Measurements from ENCODE around the gene MAP4K1. TPM values are rescaled to one million over a fixed set of nuclear protein-coding genes. Genes with fewer than 3 reads are reported as not detected.
"Not testable (repeated sequence)": the region's sequence is repeated elsewhere in the genome, so short reads cannot be mapped to it uniquely, and the experiment has no call there.

MAP4K1 gene
- total RNA-seq, 1 donor = 0.72 TPM

DNA sequence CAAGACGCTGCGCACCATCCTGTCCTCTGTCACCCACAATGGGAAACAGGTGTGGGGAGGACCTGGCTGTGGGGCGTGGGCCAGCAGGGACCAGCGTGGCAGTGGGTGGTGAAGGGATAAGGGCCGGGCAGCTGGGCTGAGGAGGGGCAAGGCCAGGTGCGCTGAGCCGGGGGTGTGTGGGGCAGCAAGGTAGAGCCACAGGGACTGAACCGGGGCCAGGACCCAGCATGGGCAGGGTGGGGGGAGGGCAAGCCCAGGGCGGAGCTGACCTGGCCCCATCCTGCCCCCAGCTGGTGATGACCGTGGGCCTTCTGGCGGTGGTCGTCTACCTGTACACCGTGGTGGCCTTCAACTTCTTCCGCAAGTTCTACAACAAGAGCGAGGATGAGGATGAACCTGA, 37.7 kb downstream of the MAP4K1 start:
- H3K9me3 ChIP-seq (ENCODE audit: low read depth, low read length) = no peaks in the 10 kb centered on the region
- H3K4me2 ChIP-seq (ENCODE audit: insufficient read depth, low read length) = no peak overlapping the region
- no peaks in the 10 kb centered on the region for H3K27me3 ChIP-seq (ENCODE audit: insufficient read depth, low read length)
- TF ChIP-seq, protein P1, sequence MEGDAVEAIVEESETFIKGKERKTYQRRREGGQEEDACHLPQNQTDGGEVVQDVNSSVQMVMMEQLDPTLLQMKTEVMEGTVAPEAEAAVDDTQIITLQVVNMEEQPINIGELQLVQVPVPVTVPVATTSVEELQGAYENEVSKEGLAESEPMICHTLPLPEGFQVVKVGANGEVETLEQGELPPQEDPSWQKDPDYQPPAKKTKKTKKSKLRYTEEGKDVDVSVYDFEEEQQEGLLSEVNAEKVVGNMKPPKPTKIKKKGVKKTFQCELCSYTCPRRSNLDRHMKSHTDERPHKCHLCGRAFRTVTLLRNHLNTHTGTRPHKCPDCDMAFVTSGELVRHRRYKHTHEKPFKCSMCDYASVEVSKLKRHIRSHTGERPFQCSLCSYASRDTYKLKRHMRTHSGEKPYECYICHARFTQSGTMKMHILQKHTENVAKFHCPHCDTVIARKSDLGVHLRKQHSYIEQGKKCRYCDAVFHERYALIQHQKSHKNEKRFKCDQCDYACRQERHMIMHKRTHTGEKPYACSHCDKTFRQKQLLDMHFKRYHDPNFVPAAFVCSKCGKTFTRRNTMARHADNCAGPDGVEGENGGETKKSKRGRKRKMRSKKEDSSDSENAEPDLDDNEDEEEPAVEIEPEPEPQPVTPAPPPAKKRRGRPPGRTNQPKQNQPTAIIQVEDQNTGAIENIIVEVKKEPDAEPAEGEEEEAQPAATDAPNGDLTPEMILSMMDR (IDR thresholded peaks at IDR 0.05; ENCODE audit: extremely low read depth, low read depth, low read length) = no peak
- H3K79me2 ChIP-seq (ENCODE audit: insufficient read depth, low read length) = no peaks in the 10 kb centered on the region
- no peaks in the 10 kb centered on the region for H3K4me1 ChIP-seq (ENCODE audit: insufficient read depth, low read length)
- H2AFZ ChIP-seq (ENCODE audit: low read length) = no peak overlapping the region
- H3K36me3 ChIP-seq (ENCODE audit: insufficient read depth, low read length) = no peaks in the 10 kb centered on the region
- no peak overlapping the region for H3K27ac ChIP-seq (ENCODE audit: low read depth, low read length)
- no peak overlapping the region for H3K4me3 ChIP-seq (ENCODE audit: insufficient read depth, low read length)
- DNase-seq (ENCODE audit: insufficient read length, low spot score, missing footprints) = no peak
- no peaks in the 10 kb centered on the region for H4K20me1 ChIP-seq (ENCODE audit: insufficient read depth, low read length)

DNA sequence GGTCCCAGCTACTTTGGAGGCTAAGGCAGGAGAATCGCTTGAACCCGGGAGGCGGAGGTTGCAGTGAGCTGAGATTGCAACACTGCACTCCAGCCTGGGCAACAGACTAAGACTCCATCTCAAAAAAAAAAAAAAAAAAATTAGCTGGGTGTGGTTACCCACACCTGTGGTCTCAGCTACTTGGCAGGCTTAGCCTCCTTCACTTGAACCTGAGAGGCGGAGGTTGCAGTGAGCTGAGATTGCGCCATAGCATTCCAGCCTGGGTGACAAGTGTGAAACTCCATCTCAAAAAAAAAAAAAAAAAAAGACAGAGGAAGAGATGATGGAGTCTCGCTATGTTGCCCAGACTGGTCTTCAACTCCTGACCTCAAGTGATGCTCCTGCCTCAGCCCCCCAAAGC, 38.4 kb downstream of the MAP4K1 start:
- not testable (repeated sequence) for H2AFZ ChIP-seq (ENCODE audit: low read length); H3K36me3 ChIP-seq (ENCODE audit: insufficient read depth, low read length); H3K27me3 ChIP-seq (ENCODE audit: insufficient read depth, low read length); H3K79me2 ChIP-seq (ENCODE audit: insufficient read depth, low read length); H3K4me2 ChIP-seq (ENCODE audit: insufficient read depth, low read length); H3K4me1 ChIP-seq (ENCODE audit: insufficient read depth, low read length); H4K20me1 ChIP-seq (ENCODE audit: insufficient read depth, low read length); H3K9me3 ChIP-seq (ENCODE audit: low read depth, low read length); H3K4me3 ChIP-seq (ENCODE audit: insufficient read depth, low read length); H3K27ac ChIP-seq (ENCODE audit: low read depth, low read length); DNase-seq (ENCODE audit: insufficient read length, low spot score, missing footprints)

DNA sequence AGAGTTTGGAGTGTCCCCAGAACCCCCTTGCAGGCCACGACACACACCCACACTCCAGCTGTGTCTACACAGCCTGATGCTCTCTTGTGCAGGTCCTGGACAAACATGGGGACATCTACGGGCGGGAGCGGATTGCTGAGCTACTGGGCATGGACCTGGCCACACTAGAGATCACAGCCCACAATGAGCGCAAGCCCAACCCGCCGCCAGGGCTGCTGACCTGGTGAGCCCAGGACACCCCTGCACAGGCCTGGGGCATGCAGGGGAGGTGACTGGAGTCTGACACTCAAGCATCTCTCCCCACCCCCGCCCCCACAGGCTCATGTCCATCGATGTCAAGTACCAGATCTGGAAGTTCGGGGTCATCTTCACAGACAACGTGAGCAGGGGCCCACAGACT, 39.9 kb downstream of the MAP4K1 start:
- H3K4me3 ChIP-seq (ENCODE audit: insufficient read depth, low read length) = no peak overlapping the region
- H3K4me2 ChIP-seq (ENCODE audit: insufficient read depth, low read length) = no peak overlapping the region
- no peak overlapping the region for H3K27ac ChIP-seq (ENCODE audit: low read depth, low read length)
- H3K9me3 ChIP-seq (ENCODE audit: low read depth, low read length) = no peaks in the 10 kb centered on the region
- no peak overlapping the region for H2AFZ ChIP-seq (ENCODE audit: low read length)
- no peaks in the 10 kb centered on the region for H3K4me1 ChIP-seq (ENCODE audit: insufficient read depth, low read length)
- no peaks in the 10 kb centered on the region for H3K27me3 ChIP-seq (ENCODE audit: insufficient read depth, low read length)
- H4K20me1 ChIP-seq (ENCODE audit: insufficient read depth, low read length) = no peaks in the 10 kb centered on the region
- no peaks in the 10 kb centered on the region for H3K79me2 ChIP-seq (ENCODE audit: insufficient read depth, low read length)
- DNase-seq (ENCODE audit: insufficient read length, low spot score, missing footprints) = no peak
- TF ChIP-seq, protein P1 (IDR thresholded peaks at IDR 0.05; ENCODE audit: extremely low read depth, low read depth, low read length) = no peak
- no peaks in the 10 kb centered on the region for H3K36me3 ChIP-seq (ENCODE audit: insufficient read depth, low read length)

DNA sequence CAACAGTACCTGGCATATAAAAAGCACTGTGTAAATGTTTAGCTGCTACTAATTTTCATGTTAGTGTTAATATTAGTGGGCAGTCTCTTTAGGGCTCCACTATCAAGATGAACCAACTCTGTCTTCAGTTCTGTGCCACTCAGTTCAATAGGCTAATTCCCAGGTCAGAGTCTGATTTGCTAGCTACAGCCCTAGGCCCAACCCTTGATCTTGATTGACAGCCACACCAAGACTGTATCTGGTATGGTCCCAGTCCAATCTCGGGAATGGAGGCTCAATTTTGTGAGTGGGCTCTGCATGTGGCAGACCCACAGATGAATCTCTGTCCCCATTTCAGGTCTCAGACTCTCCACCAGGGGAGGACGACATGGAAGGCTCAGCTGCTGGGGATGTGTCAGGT, 46.1 kb downstream of the MAP4K1 start:
- Histone ChIP-seq H3K27me3 (ENCODE audit: insufficient read depth, low read length) (no peaks in the 10 kb centered on the region), H3K27ac (ENCODE audit: low read depth, low read length) (no peak overlapping the region), H3K36me3 (ENCODE audit: insufficient read depth, low read length) (no peaks in the 10 kb centered on the region), H3K4me2 (ENCODE audit: insufficient read depth, low read length) (no peak overlapping the region), H3K9me3 (ENCODE audit: low read depth, low read length) (no peaks in the 10 kb centered on the region), H4K20me1 (ENCODE audit: insufficient read depth, low read length) (no peaks in the 10 kb centered on the region), H3K4me3 (ENCODE audit: insufficient read depth, low read length) (no peak overlapping the region), H2AFZ (ENCODE audit: low read length) (no peak overlapping the region), H3K79me2 (ENCODE audit: insufficient read depth, low read length) (no peaks in the 10 kb centered on the region), H3K4me1 (ENCODE audit: insufficient read depth, low read length) (no peaks in the 10 kb centered on the region)
- no peak for DNase-seq (ENCODE audit: insufficient read length, low spot score, missing footprints)
- TF ChIP-seq, protein P1 (IDR thresholded peaks at IDR 0.05; ENCODE audit: extremely low read depth, low read depth, low read length) = no peak

Measured in osteoblast (primary cell).